Adrenal gland (tissue), 5 donors: ENCODE measurements around the gene PRR33.

ENCODE experiments used
- POLR2A ChIP-seq, 2 donors: fragments of 450-650 bp; IDR thresholded peaks; one replicate each; pipeline ENCODE4 v1.6.1; 2017; ENCODE audit warnings: antibody characterized with exemption in 2 of 2, mild to moderate bottlenecking in 2 of 2, moderate library complexity in 1 of 2
- TF ChIP-seq, protein P1 (sequence below), 6 experiments: fragments of 450-650 bp in 4 of 6; fragments of 200-600 bp in 2 of 6; sonication (generic) in 1 of 6; IDR thresholded peaks; 1 replicate in 5 of 6; 2 replicates in 1 of 6; pipeline versions ENCODE4 v1.5.1 to v1.8.0; 2016 to 2021; ENCODE audit warnings: antibody characterized with exemption in 6 of 6, mild to moderate bottlenecking in 2 of 6, moderate library complexity in 1 of 6
- donor health status: DM: no; HTN: no; CAD: no.

DNA sequence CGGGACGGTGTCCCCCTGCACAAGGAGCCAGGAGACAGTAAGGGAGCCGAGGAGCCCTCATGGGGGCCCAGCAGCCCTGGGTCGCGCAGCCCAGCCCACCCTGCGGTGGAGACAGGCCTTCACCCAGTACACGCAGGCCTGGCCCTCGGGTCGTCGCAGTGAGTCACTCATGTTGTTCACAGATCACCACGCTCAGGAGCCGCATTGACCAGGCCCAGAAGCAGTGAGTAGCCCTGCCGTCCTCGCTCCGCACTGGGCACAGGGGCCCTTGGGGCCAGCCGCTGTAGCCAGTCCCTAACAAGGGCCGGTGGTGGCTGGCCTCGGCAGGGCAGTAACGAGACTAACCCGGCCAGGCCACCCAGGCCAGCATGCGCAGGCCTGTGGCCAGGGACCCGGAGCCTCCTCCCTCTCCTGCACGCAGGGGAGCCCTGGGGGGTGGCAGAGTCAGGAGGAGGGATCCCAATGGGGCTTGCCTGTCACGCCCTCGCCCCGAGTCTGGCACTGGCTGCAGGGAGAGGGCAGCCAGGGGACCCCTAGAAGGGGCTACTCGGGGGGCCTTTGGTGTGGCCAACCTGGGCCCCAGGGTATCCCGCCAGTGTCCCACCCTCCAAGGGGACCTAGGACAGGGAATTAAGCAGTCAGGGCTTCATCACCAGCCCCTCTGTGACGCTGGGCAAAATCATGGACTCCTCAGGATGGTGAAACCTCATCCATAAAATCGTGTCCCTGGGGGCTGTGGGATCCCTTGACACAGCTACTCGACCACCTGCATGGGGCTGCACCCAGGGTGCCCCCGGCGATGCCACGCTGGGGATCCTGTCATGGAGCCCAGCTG lies 45.3 kb upstream of the PRR33 start:
- TF ChIP-seq, protein P1, sequence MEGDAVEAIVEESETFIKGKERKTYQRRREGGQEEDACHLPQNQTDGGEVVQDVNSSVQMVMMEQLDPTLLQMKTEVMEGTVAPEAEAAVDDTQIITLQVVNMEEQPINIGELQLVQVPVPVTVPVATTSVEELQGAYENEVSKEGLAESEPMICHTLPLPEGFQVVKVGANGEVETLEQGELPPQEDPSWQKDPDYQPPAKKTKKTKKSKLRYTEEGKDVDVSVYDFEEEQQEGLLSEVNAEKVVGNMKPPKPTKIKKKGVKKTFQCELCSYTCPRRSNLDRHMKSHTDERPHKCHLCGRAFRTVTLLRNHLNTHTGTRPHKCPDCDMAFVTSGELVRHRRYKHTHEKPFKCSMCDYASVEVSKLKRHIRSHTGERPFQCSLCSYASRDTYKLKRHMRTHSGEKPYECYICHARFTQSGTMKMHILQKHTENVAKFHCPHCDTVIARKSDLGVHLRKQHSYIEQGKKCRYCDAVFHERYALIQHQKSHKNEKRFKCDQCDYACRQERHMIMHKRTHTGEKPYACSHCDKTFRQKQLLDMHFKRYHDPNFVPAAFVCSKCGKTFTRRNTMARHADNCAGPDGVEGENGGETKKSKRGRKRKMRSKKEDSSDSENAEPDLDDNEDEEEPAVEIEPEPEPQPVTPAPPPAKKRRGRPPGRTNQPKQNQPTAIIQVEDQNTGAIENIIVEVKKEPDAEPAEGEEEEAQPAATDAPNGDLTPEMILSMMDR (IDR thresholded peaks at IDR 0.05) = no peak
- TF ChIP-seq POLR2A (IDR thresholded peaks at IDR 0.05) = no peak
